ENCODE measurements around the gene GFRA3.

GFRA3 gene

GRCh38 chr5:138226910-138227309 lies 47.5 kb downstream of the GFRA3 start:
- H3K9me3 ChIP-seq (ENCODE audit: severe bottlenecking) = no peaks in the 10 kb centered on the region
- DNase-seq = no peak

DNA sequence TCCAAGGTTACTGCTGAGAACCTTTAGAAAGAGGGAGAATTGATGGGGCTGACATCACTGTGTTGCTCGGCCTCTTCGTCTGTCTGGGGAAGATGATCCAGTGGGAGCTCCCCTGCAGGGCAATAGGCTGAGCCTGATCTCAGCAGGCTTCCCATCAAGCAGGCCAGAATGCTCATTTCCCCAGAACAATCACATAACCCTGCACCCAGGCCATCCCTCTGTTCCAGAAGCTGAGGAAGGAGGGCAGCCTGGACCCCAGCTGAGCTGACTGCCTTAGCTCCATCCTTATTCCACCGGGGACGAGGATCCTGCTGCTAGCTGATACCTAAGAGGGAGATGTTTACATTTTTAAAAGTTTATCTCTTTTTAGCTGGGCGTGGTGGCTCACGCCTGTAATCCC lies 49.7 kb downstream of the GFRA3 start:
- Histone ChIP-seq H3K27me3 (ENCODE audit: insufficient read depth, low read depth, severe bottlenecking) (no peaks in the 10 kb centered on the region), H3K27ac (no peak overlapping the region), H3K4me3 (ENCODE audit: low read depth, low read length) (no peak overlapping the region), H3K9me3 (ENCODE audit: severe bottlenecking) (no peaks in the 10 kb centered on the region), H3K36me3 (no peaks in the 10 kb centered on the region)
- no peak for TF ChIP-seq CTCF (IDR thresholded peaks at IDR 0.05; ENCODE audit: low read depth, low read length)
- DNase-seq = no peak

More at GRCh38 chr5:138226910-138227309, 47.5 kb downstream of the GFRA3 start:
- Histone ChIP-seq H3K27ac (no peak overlapping the region), H3K36me3 (no peaks in the 10 kb centered on the region), H3K27me3 (ENCODE audit: insufficient read depth, low read depth, severe bottlenecking) (no peaks in the 10 kb centered on the region), H3K4me3 (ENCODE audit: low read depth, low read length) (no peak overlapping the region)
- TF ChIP-seq CTCF (IDR thresholded peaks at IDR 0.05; ENCODE audit: low read depth, low read length) = no peak

GRCh38 chr5:138223532-138223931 lies 50.9 kb downstream of the GFRA3 start:
- no peak overlapping the region for H3K27ac ChIP-seq
- no peaks in the 10 kb centered on the region for H3K36me3 ChIP-seq
- no peak for TF ChIP-seq CTCF (IDR thresholded peaks at IDR 0.05; ENCODE audit: low read depth, low read length)
- no peaks in the 10 kb centered on the region for H3K9me3 ChIP-seq (ENCODE audit: severe bottlenecking)
- H3K4me3 ChIP-seq (ENCODE audit: low read depth, low read length) = no peak overlapping the region
- DNase-seq = no peak
- no peaks in the 10 kb centered on the region for H3K27me3 ChIP-seq (ENCODE audit: insufficient read depth, low read depth, severe bottlenecking)

GRCh38 chr5:138216799-138217198 lies 57.6 kb downstream of the GFRA3 start:
- 0 out of 2 replicates have a peak, but pooled peaks cover 3% of the 10 kb centered on the region for H3K36me3 ChIP-seq
- no peak for TF ChIP-seq CTCF (IDR thresholded peaks at IDR 0.05; ENCODE audit: low read depth, low read length)
- H3K27ac ChIP-seq = no peak overlapping the region
- no peak for DNase-seq
- H3K9me3 ChIP-seq (ENCODE audit: severe bottlenecking) = no peaks in the 10 kb centered on the region
- H3K4me3 ChIP-seq (ENCODE audit: low read depth, low read length) = no peak overlapping the region
- H3K27me3 ChIP-seq (ENCODE audit: insufficient read depth, low read depth, severe bottlenecking) = no peaks in the 10 kb centered on the region

DNA sequence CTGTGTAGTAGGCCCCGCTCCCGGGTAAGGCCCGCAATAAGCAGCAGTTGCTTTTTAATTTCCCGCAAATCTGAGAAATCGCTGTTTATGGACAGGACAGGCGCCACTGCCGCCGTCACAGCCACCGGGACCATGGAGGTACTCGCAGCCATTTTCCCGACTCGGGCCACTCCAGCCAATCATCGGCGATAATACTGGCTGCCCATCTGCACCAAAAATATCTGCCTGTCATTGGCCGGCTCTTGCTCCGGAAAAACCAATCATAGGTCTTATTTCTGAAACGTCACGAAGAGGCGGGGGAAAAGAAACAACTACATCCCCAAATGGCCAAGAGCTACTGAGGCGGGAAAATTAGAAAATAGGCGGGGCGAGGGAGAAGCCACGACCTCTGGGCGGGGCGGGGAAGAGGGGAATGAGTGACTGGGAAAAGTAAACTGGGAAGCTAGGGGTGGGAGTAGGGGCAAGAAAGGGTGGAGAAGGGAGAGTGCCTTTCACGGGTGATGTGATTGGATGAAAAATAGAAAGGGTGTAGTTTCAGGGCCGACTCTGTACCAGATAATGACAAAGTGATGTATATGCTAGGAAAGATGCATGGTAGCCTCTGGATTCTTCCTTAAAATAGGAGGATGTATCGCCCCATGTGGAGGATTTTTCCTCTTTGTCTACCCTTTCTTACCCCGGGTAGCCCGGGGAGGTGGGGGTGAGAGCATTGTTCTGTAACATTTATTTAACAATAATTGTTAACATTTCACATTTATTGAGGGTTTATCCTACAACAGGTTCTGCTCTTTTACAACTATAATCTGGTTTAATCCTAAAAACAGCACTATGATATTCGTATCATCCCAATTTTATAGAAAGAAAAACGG lies 61.0 kb downstream of the GFRA3 start, which contains the start of gene CDC23:
TSS of gene CDC23 (minus strand) at position 163 of the 869 bp plus-strand sequence. CDS start at position 152, 11 bp downstream.
- no peak for TF ChIP-seq CTCF (IDR thresholded peaks at IDR 0.05; ENCODE audit: low read depth, low read length)
- Histone ChIP-seq H3K4me3 (ENCODE audit: low read depth, low read length) (peak within 1 kb of the TSS; percentile 96), H3K27me3 (ENCODE audit: insufficient read depth, low read depth, severe bottlenecking) (no peaks in the 10 kb centered on the region), H3K27ac (peak within 1 kb of the TSS; percentile 82), H3K36me3 (peaks cover 26% of the 10 kb centered on the region), H3K9me3 (ENCODE audit: severe bottlenecking) (no peaks in the 10 kb centered on the region)
- peak; percentile 95 for DNase-seq

Data from WERI-Rb-1 (cell line).